ENCODE results near the gene THSD7B. TPM values are rescaled to one million over a fixed set of nuclear protein-coding genes. Genes with fewer than 3 reads are reported as not detected.

THSD7B gene
- total and polyA plus RNA-seq, 10 of the 15 experiments (the other 5 are each of a cell fraction or from before 2014, with no cell fraction given): 0.03 to 0.56 (median 0.28) TPM

GRCh38 chr2:137173463-137173862, 408.1 kb downstream of the THSD7B start (continued):
- TF ChIP-seq EP300 (IDR thresholded peaks at IDR 0.05; ENCODE audit: borderline replicate concordance in 1 of 2, control insufficient read depth in 1 of 2, low read depth in 2 of 2, low read length in 2 of 2) (peak; percentile 43 to 69; a peak in 2 of 4 replicates), KDM1A (IDR thresholded peaks at IDR 0.05; ENCODE audit: borderline replicate concordance) (no peak), TBL1XR1 (IDR thresholded peaks at IDR 0.05; ENCODE audit: low read depth, low read length) (no peak; the same call in 1 of the 2 replicates), POLR2AphosphoS5 (IDR thresholded peaks at IDR 0.05; ENCODE audit: low read length) (no peak), CHD2 (IDR thresholded peaks at IDR 0.05; ENCODE audit: borderline replicate concordance, low read depth, low read length) (0 out of 2 replicates have a peak, but pooled peaks have one; percentile 41), BRCA1 (IDR thresholded peaks at IDR 0.05; ENCODE audit: low read depth, low read length) (no peak), TCF3 (IDR thresholded peaks at IDR 0.05; ENCODE audit: borderline replicate concordance, insufficient read depth, low read depth, low read length) (no peak), SUZ12 (IDR thresholded peaks at IDR 0.05; ENCODE audit: unreplicated experiment) (no peak), NRF1 (conservative IDR thresholded peaks at IDR 0.05; ENCODE audit: low read depth, low read length) (no peak), ZNF217 (IDR thresholded peaks at IDR 0.05) (0 out of 2 replicates have a peak, but pooled peaks have one; percentile 26), KLF5 (IDR thresholded peaks at IDR 0.05; ENCODE audit: partially characterized antibody) (no peak), CREM (IDR thresholded peaks at IDR 0.05; ENCODE audit: low read depth) (no peak), CBFB (IDR thresholded peaks at IDR 0.05; ENCODE audit: low read depth) (no peak; the same call in 1 of the 2 replicates), YBX1 (IDR thresholded peaks at IDR 0.05) (no peak)
- TF ChIP-seq, protein P1, sequence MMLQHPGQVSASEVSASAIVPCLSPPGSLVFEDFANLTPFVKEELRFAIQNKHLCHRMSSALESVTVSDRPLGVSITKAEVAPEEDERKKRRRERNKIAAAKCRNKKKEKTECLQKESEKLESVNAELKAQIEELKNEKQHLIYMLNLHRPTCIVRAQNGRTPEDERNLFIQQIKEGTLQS (IDR thresholded peaks at IDR 0.05; ENCODE audit: borderline replicate concordance, extremely low read depth, low read depth, low read length): no peak
